Gastroesophageal sphincter (tissue), 4 donors: ENCODE results near the gene STXBP1. TPM values are rescaled to one million over a fixed set of nuclear protein-coding genes. Genes with fewer than 3 reads are reported as not detected.

Source experiments
- ATAC-seq: fragments of 150-250 bp; one replicate; pipeline ENCODE4 v1.9.1; 2016; ENCODE audit warnings: mild to moderate bottlenecking, moderate library complexity
- H3K27ac ChIP-seq, 4 donors: fragments of 200-600 bp; sonication (generic) in 3 of 4; 1 replicate in 3 of 4; 2 replicates in 1 of 4; pipeline ENCODE4 v1.5.1; 2016 to 2019
- H3K27me3 ChIP-seq: fragments of 200-600 bp; sonication (generic); one replicate; pipeline ENCODE4 v1.5.1; 2019
- H3K36me3 ChIP-seq, 2 donors: fragments of 200-600 bp; sonication (generic); one replicate each; pipeline ENCODE4 v1.5.1; 2019; ENCODE audit warnings: control low read depth in 1 of 2
- H3K4me1 ChIP-seq, 3 donors: fragments of 200-600 bp; sonication (generic); 1 replicate in 2 of 3; 2 replicates in 1 of 3; pipeline ENCODE4 v1.5.1; 2016 to 2019; ENCODE audit warnings: control low read depth in 2 of 3
- H3K4me3 ChIP-seq, 2 donors: fragments of 200-600 bp; sonication (generic); one replicate each; pipeline ENCODE4 v1.5.1; 2019; ENCODE audit warnings: mild to moderate bottlenecking in 1 of 2, moderate library complexity in 1 of 2
- H3K9me3 ChIP-seq, 3 donors: fragments of 200-600 bp; sonication (generic); one replicate each; pipeline ENCODE4 v1.5.1; 2017 to 2019; ENCODE audit warnings: control low read depth in 2 of 3
- EP300 ChIP-seq: sonication (generic); formaldehyde crosslinking; IDR thresholded peaks from one replicate; pipeline ENCODE4 v1.6.1; 2017; ENCODE audit warnings: antibody characterized with exemption, mild to moderate bottlenecking
- POLR2A ChIP-seq, 2 donors: fragments of 450-650 bp; IDR thresholded peaks; one replicate each; pipeline ENCODE4 v1.6.1; 2017; ENCODE audit warnings: antibody characterized with exemption in 2 of 2, mild to moderate bottlenecking in 2 of 2, moderate library complexity in 1 of 2
- POLR2AphosphoS5 ChIP-seq: sonication (generic); formaldehyde crosslinking; IDR thresholded peaks from one replicate; pipeline ENCODE4 v1.6.1; 2017; ENCODE audit warnings: antibody characterized with exemption
- WGBS, 2 donors: methylation state at CpG; one replicate each; pipeline ENCODE4 v1.1.5; 2018; ENCODE audit warnings: low coverage in 1 of 2; 5-methylcytosine and 5-hydroxymethylcytosine counted together
- total RNA-seq, 4 donors: library from RNA; depleted of rRNA; stranded (reverse); fragments of >200 nt; gene quantifications; one replicate each; pipeline ENCODE4 v1.1.0, GENCODE V29; 2016
- TF ChIP-seq, protein P1 (sequence below), 4 experiments: fragments of 200-600 bp in 2 of 4; fragments of 450-650 bp in 2 of 4; sonication (generic) in 1 of 4; IDR thresholded peaks; one replicate each; pipeline ENCODE4 v1.5.1; 2017 to 2019; ENCODE audit warnings: antibody characterized with exemption in 4 of 4, mild to moderate bottlenecking in 2 of 4, moderate library complexity in 2 of 4

Gene STXBP1
- total RNA-seq, 4 donors from 2014 or later = 25.7 to 47.0 (median 33.1) TPM

DNA sequence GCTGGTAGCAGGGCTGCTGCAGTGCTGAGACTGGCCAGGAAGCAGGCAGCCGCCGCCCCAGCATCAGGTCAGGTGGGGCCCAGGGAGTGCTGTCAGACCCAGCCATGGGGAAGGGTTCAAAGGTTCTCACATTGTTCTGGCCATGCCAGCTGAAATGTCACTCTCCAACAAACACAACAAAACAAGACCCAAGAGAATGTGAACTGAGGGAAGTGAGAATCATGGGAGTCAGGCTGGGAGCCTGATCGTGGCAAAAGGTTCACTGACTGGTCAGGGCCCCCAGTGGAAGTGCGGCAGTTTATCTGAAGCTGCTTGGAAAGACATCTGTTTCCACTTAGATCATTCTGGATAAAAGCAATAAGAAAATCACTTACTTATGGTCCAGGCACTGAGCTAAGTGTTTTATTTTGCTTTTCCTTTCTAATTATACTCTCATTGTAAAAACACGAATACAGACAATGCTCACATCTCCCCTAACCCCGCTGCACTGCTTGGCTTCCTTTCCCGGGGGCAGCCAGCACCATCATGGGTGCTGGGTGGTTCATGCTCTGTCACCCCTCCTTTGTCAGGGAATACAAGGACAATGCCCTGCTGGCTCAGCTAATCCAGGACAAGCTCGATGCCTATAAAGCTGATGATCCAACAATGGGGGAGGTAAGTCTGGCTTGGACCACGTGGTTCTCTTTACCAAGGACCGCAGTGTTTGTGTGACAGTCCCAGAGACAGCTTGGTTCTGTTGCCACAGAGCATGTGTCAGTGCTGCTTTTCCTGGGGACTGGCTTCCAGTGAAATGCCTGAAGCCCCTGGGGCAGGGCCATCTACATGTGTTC lies 52.8 kb downstream of the STXBP1 start:
- 66 to 79% methylated on average over 4 to 6 of the region's 10 CpGs for WGBS, 2 donors
- no peaks in the 10 kb centered on the region for H3K9me3 ChIP-seq
- H3K27ac ChIP-seq = peak overlapping the region in 3 of 4 donors; percentile 30 to 56 (median 35)
- peak; percentile 34 for ATAC-seq
- no peak overlapping the region for H3K4me3 ChIP-seq
- H3K27me3 ChIP-seq = no peaks in the 10 kb centered on the region
- TF ChIP-seq POLR2A (IDR thresholded peaks at IDR 0.05) = no peak
- TF ChIP-seq POLR2AphosphoS5 = no peak
- TF ChIP-seq, protein P1, sequence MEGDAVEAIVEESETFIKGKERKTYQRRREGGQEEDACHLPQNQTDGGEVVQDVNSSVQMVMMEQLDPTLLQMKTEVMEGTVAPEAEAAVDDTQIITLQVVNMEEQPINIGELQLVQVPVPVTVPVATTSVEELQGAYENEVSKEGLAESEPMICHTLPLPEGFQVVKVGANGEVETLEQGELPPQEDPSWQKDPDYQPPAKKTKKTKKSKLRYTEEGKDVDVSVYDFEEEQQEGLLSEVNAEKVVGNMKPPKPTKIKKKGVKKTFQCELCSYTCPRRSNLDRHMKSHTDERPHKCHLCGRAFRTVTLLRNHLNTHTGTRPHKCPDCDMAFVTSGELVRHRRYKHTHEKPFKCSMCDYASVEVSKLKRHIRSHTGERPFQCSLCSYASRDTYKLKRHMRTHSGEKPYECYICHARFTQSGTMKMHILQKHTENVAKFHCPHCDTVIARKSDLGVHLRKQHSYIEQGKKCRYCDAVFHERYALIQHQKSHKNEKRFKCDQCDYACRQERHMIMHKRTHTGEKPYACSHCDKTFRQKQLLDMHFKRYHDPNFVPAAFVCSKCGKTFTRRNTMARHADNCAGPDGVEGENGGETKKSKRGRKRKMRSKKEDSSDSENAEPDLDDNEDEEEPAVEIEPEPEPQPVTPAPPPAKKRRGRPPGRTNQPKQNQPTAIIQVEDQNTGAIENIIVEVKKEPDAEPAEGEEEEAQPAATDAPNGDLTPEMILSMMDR (IDR thresholded peaks at IDR 0.05) = no peak
- no peak for TF ChIP-seq EP300
- H3K4me1 ChIP-seq = no peaks in the 10 kb centered on the region
- peaks cover 0 to 99% of the 10 kb centered on the region in 2 donors for H3K36me3 ChIP-seq

DNA sequence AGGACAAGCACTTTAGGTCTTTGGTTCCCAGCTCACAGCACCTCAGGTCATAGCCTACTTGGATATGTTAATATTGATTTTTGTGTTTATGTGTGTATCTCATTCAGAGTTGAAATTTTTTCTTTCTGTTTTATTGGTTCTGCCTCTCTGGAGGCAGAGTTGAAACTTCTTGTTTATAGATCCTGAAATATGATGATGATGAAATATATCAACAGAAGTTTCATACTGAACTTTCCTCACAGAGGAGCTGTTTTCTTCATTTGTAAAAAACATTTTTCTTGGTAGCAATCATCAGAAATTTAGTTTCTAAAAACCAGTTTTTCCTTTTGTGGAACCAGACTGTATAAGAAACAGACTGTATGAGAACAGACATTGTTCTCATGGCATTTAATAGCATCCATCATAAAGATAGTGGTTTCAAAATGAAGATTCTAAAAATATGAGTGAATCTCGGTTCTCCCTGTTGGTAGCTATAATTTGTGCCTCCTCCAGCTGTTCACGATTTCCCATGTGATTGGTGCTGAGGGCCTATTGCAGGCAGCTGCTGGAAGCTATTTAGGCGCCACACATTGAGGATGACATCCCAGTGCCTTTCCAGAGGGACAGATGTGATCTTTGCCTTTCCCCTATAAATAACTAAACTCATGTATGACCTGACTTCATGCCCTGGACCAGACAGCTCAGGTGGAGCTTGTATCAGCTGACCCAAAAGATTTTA lies 55.2 kb downstream of the STXBP1 start:
- WGBS, 2 donors = 29 to 47% methylated on average over 2 to 3 of the region's 3 CpGs
- no peak for ATAC-seq
- Histone ChIP-seq H3K36me3 (peaks cover 0 to 100% of the 10 kb centered on the region in 2 donors), H3K4me3 (no peak overlapping the region), H3K27me3 (no peaks in the 10 kb centered on the region), H3K27ac (no peak overlapping the region), H3K9me3 (no peaks in the 10 kb centered on the region), H3K4me1 (no peaks in the 10 kb centered on the region)
- TF ChIP-seq POLR2AphosphoS5 = no peak
- TF ChIP-seq, protein P1 (IDR thresholded peaks at IDR 0.05) = no peak
- no peak for TF ChIP-seq POLR2A (IDR thresholded peaks at IDR 0.05)
- no peak for TF ChIP-seq EP300

DNA sequence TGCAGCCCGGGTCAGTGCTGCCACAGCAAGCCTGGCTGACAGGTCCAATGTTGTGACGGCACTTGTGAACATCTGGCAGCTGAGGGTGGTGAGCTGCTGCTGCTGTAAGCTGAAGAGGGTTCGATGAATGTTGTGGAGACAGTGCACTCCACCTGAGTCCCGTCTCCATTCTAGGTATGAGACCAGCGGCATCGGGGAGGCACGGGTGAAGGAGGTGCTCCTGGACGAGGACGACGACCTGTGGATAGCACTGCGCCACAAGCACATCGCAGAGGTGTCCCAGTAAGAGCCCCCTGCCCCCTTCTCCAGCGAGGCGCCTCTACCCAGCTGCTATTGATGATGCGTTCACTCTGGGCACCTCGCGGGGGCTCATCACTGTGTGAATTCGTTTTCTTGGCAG lies 55.8 kb downstream of the STXBP1 start:
- Histone ChIP-seq H3K36me3 (peaks cover 0 to 100% of the 10 kb centered on the region in 2 donors), H3K27ac (no peak overlapping the region), H3K4me3 (no peak overlapping the region), H3K4me1 (no peaks in the 10 kb centered on the region), H3K27me3 (no peaks in the 10 kb centered on the region), H3K9me3 (no peaks in the 10 kb centered on the region)
- TF ChIP-seq, protein P1 (IDR thresholded peaks at IDR 0.05) = no peak
- TF ChIP-seq EP300 (no peak), POLR2A (IDR thresholded peaks at IDR 0.05) (no peak), POLR2AphosphoS5 (no peak)
- no peak for ATAC-seq
- WGBS, 2 donors = 70 to 89% methylated on average over 2 to 13 of the region's 18 CpGs

DNA sequence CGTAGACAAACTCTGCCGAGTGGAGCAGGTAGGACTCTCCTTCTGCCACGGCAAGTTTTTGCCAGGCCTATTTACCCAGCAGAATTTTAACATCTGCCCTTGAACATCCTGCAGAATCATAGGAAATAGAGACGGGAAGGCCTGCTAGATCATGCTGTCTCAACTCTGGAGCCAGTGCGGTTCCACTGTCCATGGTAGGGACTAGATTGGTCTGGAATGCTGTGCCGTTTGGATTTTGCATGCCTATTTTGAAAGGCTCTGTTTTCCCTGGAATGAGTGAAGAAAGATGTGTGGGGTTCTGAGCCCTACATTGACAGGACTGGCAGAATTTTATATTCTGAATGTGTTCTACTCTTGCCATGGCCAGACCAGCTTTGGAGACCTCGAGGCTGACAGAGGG lies 61.2 kb downstream of the STXBP1 start:
- Histone ChIP-seq H3K36me3 (peaks cover 0 to 98% of the 10 kb centered on the region in 2 donors), H3K9me3 (no peaks in the 10 kb centered on the region), H3K27me3 (no peaks in the 10 kb centered on the region), H3K27ac (no peak overlapping the region), H3K4me3 (no peak overlapping the region), H3K4me1 (no peaks in the 10 kb centered on the region)
- WGBS, 2 donors = 70 to 86% methylated on average over 2 to 3 of the region's 7 CpGs
- no peak for ATAC-seq
- TF ChIP-seq POLR2A (IDR thresholded peaks at IDR 0.05) (no peak), POLR2AphosphoS5 (no peak), EP300 (no peak)
- TF ChIP-seq, protein P1 (IDR thresholded peaks at IDR 0.05) = no peak
